Esophagus muscularis mucosa (tissue), 4 donors: Measurements from ENCODE around the gene NDUFAF2. TPM values are rescaled to one million over a fixed set of nuclear protein-coding genes. Genes with fewer than 3 reads are reported as not detected.

Source experiments
- DNase-seq: peaks from one replicate; pipeline ENCODE4 v3.0.0-alpha.2; 2017; ENCODE audit errors: extremely low spot score
- H3K27ac ChIP-seq, 4 donors: fragments of 200-600 bp; sonication (generic); replicated peaks in 1 of 4; 1 replicate in 3 of 4; 2 replicates in 1 of 4; pipeline ENCODE4 v1.5.1; 2016 to 2019; ENCODE audit warnings: mild to moderate bottlenecking in 1 of 4
- H3K27me3 ChIP-seq, 4 donors: fragments of 200-600 bp; sonication (generic); one replicate each; pipeline versions ENCODE4 v1.5.1 to v1.6.0; 2016 to 2019
- H3K36me3 ChIP-seq, 4 donors: fragments of 200-600 bp; sonication (generic); one replicate each; pipeline ENCODE4 v1.5.1; 2016 to 2019
- H3K4me1 ChIP-seq, 4 donors: fragments of 200-600 bp; sonication (generic); one replicate each; pipeline ENCODE4 v1.5.1; 2016 to 2019
- H3K4me3 ChIP-seq, 4 donors: fragments of 200-600 bp; sonication (generic); 1 replicate in 2 of 4; 2 replicates in 2 of 4; pipeline ENCODE4 v1.5.1; 2016 to 2019; ENCODE audit warnings: mild to moderate bottlenecking in 4 of 4, moderate library complexity in 1 of 4
- H3K9me3 ChIP-seq, 4 donors: fragments of 200-600 bp; sonication (generic); 1 replicate in 3 of 4; 2 replicates in 1 of 4; pipeline ENCODE4 v1.5.1; 2016 to 2019
- EP300 ChIP-seq: sonication (generic); formaldehyde crosslinking; IDR thresholded peaks from one replicate; pipeline ENCODE4 v1.6.1; 2017; ENCODE audit warnings: antibody characterized with exemption
- POLR2A ChIP-seq: fragments of 450-650 bp; IDR thresholded peaks from one replicate; pipeline ENCODE4 v1.6.1; 2017; ENCODE audit warnings: antibody characterized with exemption, moderate library complexity, mild to moderate bottlenecking, low read depth
- POLR2AphosphoS5 ChIP-seq, 2 donors: sonication (generic); formaldehyde crosslinking; IDR thresholded peaks; one replicate each; pipeline ENCODE4 v1.6.1; 2017; ENCODE audit warnings: antibody characterized with exemption in 2 of 2
- WGBS: methylation state at CpG from one replicate; pipeline ENCODE4 v1.1.5; 2018; 5-methylcytosine and 5-hydroxymethylcytosine counted together
- intact Hi-C: fragments of 100-400 bp; cut with DNase I; formaldehyde crosslinking; loops from one replicate; pipeline ENCODE4 v1.15.1; 2023
- total RNA-seq, 4 donors: library from RNA; depleted of rRNA; stranded (reverse); fragments of >200 nt; gene quantifications; one replicate each; pipeline versions ENCODE4 v1.1.0 to v1.2.1, GENCODE V29; 2016
- TF ChIP-seq, protein P1 (sequence below), 3 experiments: fragments of 200-600 bp in 2 of 3; fragments of 450-650 bp in 1 of 3; sonication (generic) in 2 of 3; IDR thresholded peaks; one replicate each; pipeline ENCODE4 v1.5.1; 2017 to 2019; ENCODE audit warnings: antibody characterized with exemption in 3 of 3, mild to moderate bottlenecking in 2 of 3, moderate library complexity in 1 of 3

Gene NDUFAF2
- total RNA-seq, 4 donors from 2014 or later: 29.4 to 42.8 (median 39.6) TPM

DNA sequence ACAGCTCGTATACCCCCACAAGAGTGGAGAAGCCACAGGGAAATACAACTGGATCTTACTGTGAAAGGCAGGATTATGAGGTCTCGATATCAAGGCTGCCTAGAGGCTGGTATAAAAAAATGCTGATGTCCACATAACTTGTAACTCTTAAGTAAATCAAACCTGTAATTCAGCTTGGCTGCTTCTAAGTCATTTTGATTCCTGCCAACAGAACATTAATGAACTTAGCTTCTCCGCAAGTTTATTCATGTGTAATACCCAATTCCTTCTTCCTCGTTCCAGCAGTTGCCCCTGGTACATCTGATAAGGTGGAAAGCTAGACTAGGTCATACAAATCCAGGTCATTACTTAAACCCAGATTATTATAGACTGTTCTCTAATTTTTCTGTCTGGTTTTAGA lies 233.7 kb downstream of the NDUFAF2 start:
- no peak overlapping the region for H3K4me3 ChIP-seq
- DNase-seq: no peak
- 91% methylated on average over 4 of the region's 4 CpGs for WGBS
- no peaks in the 10 kb centered on the region for H3K36me3 ChIP-seq
- H3K4me1 ChIP-seq: peaks cover 0 to 3% (median 0%) of the 10 kb centered on the region in 4 donors
- no peaks in the 10 kb centered on the region for H3K27me3 ChIP-seq
- TF ChIP-seq EP300: no peak
- no peak for TF ChIP-seq POLR2AphosphoS5 (IDR thresholded peaks at IDR 0.05)
- TF ChIP-seq POLR2A: no peak
- TF ChIP-seq, protein P1, sequence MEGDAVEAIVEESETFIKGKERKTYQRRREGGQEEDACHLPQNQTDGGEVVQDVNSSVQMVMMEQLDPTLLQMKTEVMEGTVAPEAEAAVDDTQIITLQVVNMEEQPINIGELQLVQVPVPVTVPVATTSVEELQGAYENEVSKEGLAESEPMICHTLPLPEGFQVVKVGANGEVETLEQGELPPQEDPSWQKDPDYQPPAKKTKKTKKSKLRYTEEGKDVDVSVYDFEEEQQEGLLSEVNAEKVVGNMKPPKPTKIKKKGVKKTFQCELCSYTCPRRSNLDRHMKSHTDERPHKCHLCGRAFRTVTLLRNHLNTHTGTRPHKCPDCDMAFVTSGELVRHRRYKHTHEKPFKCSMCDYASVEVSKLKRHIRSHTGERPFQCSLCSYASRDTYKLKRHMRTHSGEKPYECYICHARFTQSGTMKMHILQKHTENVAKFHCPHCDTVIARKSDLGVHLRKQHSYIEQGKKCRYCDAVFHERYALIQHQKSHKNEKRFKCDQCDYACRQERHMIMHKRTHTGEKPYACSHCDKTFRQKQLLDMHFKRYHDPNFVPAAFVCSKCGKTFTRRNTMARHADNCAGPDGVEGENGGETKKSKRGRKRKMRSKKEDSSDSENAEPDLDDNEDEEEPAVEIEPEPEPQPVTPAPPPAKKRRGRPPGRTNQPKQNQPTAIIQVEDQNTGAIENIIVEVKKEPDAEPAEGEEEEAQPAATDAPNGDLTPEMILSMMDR (IDR thresholded peaks at IDR 0.05): no peak
- no peaks in the 10 kb centered on the region for H3K9me3 ChIP-seq
- H3K27ac ChIP-seq: no peak overlapping the region
- intact Hi-C loops: no loop called here

GRCh38 chr5:61180886-61181285 lies 235.9 kb downstream of the NDUFAF2 start:
- H3K27ac ChIP-seq: no peak overlapping the region
- intact Hi-C loops: no loop called here
- no peak for DNase-seq
- H3K4me3 ChIP-seq: peak overlapping the region; percentile 25 to 38 (median 32)
- H3K36me3 ChIP-seq: no peaks in the 10 kb centered on the region
- H3K9me3 ChIP-seq: no peaks in the 10 kb centered on the region
- 54% methylated on average over 2 of the region's 2 CpGs for WGBS
- TF ChIP-seq EP300 (no peak), POLR2A (no peak), POLR2AphosphoS5 (IDR thresholded peaks at IDR 0.05) (no peak)
- TF ChIP-seq, protein P1 (IDR thresholded peaks at IDR 0.05): no peak
- H3K4me1 ChIP-seq: peaks cover 0 to 3% (median 0%) of the 10 kb centered on the region in 4 donors
- no peaks in the 10 kb centered on the region for H3K27me3 ChIP-seq

GRCh38 chr5:61182449-61182848 lies 237.4 kb downstream of the NDUFAF2 start:
- no peak overlapping the region for H3K4me3 ChIP-seq
- intact Hi-C loops: no loop called here
- no peaks in the 10 kb centered on the region for H3K27me3 ChIP-seq
- TF ChIP-seq, protein P1 (IDR thresholded peaks at IDR 0.05): no peak
- TF ChIP-seq EP300: no peak
- no peak for TF ChIP-seq POLR2A
- no peak for TF ChIP-seq POLR2AphosphoS5 (IDR thresholded peaks at IDR 0.05)
- H3K9me3 ChIP-seq: no peaks in the 10 kb centered on the region
- no peaks in the 10 kb centered on the region for H3K36me3 ChIP-seq
- no peak overlapping the region for H3K27ac ChIP-seq
- peaks cover 0 to 6% (median 2%) of the 10 kb centered on the region in 4 donors for H3K4me1 ChIP-seq
- no peak for DNase-seq
- WGBS: 73% methylated on average over 2 of the region's 2 CpGs

DNA sequence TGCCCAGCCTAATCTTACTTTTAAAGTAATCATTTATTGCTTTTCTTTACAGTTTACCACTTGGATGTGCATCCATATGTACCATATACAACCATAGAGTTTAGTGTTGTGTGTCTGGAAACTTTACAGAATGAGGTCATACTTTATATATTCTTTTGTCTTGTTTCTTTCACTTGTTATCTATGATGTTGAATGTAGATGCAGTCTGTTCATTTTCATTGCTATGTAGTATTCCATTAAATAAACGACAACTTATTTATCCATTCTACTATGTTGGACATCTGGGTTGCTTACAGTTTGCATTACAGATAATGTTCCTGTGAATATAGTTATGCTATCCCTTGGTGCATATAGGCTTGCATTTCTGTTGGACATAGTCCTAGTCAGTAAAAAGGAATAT lies 238.5 kb downstream of the NDUFAF2 start:
- intact Hi-C loops: no loop called here
- Histone ChIP-seq H3K4me1 (peaks cover 0 to 10% (median 2%) of the 10 kb centered on the region in 4 donors), H3K27ac (no peak overlapping the region), H3K36me3 (no peaks in the 10 kb centered on the region), H3K27me3 (no peaks in the 10 kb centered on the region), H3K4me3 (no peak overlapping the region), H3K9me3 (no peaks in the 10 kb centered on the region)
- no peak for TF ChIP-seq POLR2AphosphoS5 (IDR thresholded peaks at IDR 0.05)
- TF ChIP-seq EP300: no peak
- no peak for TF ChIP-seq POLR2A
- TF ChIP-seq, protein P1 (IDR thresholded peaks at IDR 0.05): no peak
- DNase-seq: no peak
- 100% methylated on average over 1 of the region's 1 CpG for whole genome bisulfite sequencing

- H3K9me3 ChIP-seq: no peaks in the 10 kb centered on the region
- no peak overlapping the region for H3K27ac ChIP-seq
- no peaks in the 10 kb centered on the region for H3K27me3 ChIP-seq
- no peak for TF ChIP-seq EP300
- no peak for TF ChIP-seq POLR2AphosphoS5 (IDR thresholded peaks at IDR 0.05)
- no peak for TF ChIP-seq POLR2A
- TF ChIP-seq, protein P1 (IDR thresholded peaks at IDR 0.05): no peak
- no peaks in the 10 kb centered on the region for H3K36me3 ChIP-seq
- 95% methylated on average over 2 of the region's 2 CpGs for WGBS
- no peak for DNase-seq
- intact Hi-C loops: no loop called here
- H3K4me3 ChIP-seq: no peak overlapping the region
- H3K4me1 ChIP-seq: peaks cover 0 to 10% (median 2%) of the 10 kb centered on the region in 4 donors
These were observed 239.7 kb downstream of the NDUFAF2 start for GRCh38 chr5:61184708-61185107.
